Effector memory CD8-positive, alpha-beta T cell (primary cell): ENCODE results near the gene PAQR6.
"Not testable (repeated sequence)": the region's sequence is repeated elsewhere in the genome, so short reads cannot be mapped to it uniquely, and the experiment has no call there.

Experiments used
- ATAC-seq: fragments of 150-1000 bp; cut with Tn5 transposase; replicated peaks from 2 replicates; pipeline ENCODE4 v1.10.0; 2021; ENCODE audit warnings: mild to moderate bottlenecking, moderate library complexity
- DNase-seq, 3 experiments: peaks; one replicate each; pipeline ENCODE4 v3.0.0; 2021
- H3K27ac Mint-ChIP-seq, 2 donors: one replicate each; pipeline ENCODE4 v1.8.0; 2022; ENCODE audit warnings: mild to moderate bottlenecking in 2 of 2, mixed read lengths in 2 of 2, moderate library complexity in 2 of 2
- H3K27me3 Mint-ChIP-seq, 2 donors: one replicate each; pipeline ENCODE4 v1.8.0; 2022; ENCODE audit warnings: mixed read lengths in 2 of 2
- H3K36me3 Mint-ChIP-seq: one replicate; pipeline ENCODE4 v1.8.0; 2022; ENCODE audit warnings: mild to moderate bottlenecking, moderate library complexity, mixed read lengths; ENCODE audit not compliant: insufficient read depth
- H3K4me1 Mint-ChIP-seq, 2 donors: one replicate each; pipeline ENCODE4 v1.8.0; 2022; ENCODE audit warnings: low read depth in 2 of 2, mixed read lengths in 2 of 2
- H3K4me3 Mint-ChIP-seq, 2 donors: one replicate each; pipeline ENCODE4 v1.8.0; 2022; ENCODE audit warnings: mild to moderate bottlenecking in 2 of 2, mixed read lengths in 2 of 2, moderate library complexity in 2 of 2
- H3K9me3 Mint-ChIP-seq, 2 donors: one replicate each; pipeline ENCODE4 v1.8.0; 2022; ENCODE audit warnings: mixed read lengths in 2 of 2

The PAQR6 gene

DNA sequence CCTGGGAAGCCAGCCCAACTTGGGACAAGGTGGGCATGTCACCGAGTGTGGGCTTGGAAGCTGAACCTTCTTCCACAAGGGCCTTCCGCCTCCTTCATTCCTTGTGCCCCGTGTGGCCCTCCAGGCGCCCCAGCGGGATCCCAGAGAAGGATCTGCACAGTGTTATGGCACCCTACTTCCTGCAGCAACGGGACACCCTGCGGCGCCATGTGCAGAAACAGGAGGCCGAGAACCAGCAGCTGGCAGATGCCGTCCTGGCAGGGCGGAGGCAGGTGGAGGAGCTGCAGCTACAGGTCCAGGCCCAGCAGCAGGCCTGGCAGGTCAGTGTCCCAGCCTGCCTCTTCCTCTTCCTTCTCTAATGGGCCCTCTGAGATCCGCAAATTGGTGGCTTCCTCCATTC lies 11.7 kb downstream of the PAQR6 start:
- Mint-ChIP-seq H3K9me3 (no peaks in the 10 kb centered on the region), H3K27ac (peak overlapping the region in 1 of 2 donors; percentile 13), H3K36me3 (peaks cover 52% of the 10 kb centered on the region), H3K4me3 (no peak overlapping the region), H3K4me1 (peaks cover 0 to 8% of the 10 kb centered on the region in 2 donors), H3K27me3 (no peaks in the 10 kb centered on the region)
- DNase-seq (no peak), ATAC-seq (no peak)

DNA sequence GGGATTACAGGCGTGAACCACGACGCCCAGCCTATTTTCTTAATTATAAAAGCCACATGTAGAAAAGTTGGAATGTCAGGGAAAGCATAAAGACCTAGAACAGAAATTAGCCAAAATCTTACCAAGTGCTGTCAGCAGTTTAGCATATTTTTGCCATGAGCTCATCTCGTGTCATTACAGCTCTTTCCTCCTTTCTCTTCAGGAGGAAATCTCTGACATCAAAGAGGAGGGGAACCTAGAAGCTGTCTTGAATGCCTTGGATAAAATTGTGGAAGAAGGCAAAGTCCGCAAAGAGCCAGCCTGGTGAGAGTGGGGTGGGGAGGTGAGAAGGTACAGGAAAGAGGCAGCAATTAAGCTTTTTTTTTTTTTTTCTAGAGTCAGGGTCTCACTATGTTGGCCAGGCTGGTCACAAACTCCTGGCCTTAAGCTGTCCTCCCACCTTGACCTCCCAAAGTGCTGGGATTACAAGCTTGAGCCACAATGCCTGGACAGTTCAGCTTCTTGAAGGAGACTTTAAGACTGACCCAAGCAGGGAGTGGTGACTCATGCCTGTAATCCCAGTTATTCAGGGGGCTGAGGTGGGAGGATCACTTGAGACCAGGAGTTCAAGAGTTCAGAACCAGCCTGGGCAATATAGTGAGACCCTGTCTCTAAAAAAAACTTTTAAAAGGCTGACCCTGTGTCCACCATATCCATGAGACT lies 14.3 kb downstream of the PAQR6 start:
- H3K27me3 Mint-ChIP-seq, result no peaks in the 10 kb centered on the region
- no peaks in the 10 kb centered on the region for H3K9me3 Mint-ChIP-seq
- no peak overlapping the region for H3K27ac Mint-ChIP-seq
- no peaks in the 10 kb centered on the region for H3K4me1 Mint-ChIP-seq
- ATAC-seq, result no peak
- peaks cover 65% of the 10 kb centered on the region for H3K36me3 Mint-ChIP-seq
- DNase-seq, result no peak
- H3K4me3 Mint-ChIP-seq, result no peak overlapping the region

DNA sequence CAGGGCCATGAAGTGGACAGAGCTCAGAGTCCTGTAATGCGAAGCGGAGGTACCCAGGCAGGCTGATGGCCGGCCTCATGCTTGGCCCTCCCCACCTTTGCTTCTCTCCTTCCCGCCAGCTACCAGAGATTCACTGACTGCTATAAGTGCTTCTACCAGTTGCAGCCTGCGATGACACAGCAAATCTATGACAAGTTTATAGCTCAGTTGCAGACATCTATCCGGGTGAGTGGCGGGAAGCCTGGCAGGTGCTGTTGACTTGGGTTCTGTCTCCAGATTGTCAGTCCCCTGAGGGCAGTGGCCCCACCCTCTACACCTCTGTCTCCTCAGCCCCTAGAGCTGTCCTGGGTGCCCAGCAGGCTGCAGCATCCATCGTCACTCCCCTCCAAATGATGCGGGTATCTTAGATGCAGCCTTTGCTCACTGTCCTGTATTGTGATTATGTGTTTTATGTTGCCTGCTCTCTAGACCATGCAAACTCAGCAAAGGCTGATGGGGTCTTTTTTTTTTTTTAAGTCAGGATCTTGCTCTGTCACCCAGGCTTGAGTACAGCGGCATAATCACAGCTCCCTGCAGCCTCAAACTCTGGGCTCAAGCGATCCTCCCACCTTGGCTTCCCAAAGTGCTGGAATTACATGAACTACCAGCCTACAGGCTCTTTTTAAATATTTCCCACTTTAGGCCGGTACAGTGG lies 15.5 kb downstream of the PAQR6 start:
- DNase-seq (no peak), ATAC-seq (no peak)
- H3K4me3 Mint-ChIP-seq, result no peak overlapping the region
- no peaks in the 10 kb centered on the region for H3K27me3 Mint-ChIP-seq
- no peaks in the 10 kb centered on the region for H3K4me1 Mint-ChIP-seq
- peaks cover 66% of the 10 kb centered on the region for H3K36me3 Mint-ChIP-seq
- H3K9me3 Mint-ChIP-seq, result no peaks in the 10 kb centered on the region
- H3K27ac Mint-ChIP-seq, result no peak overlapping the region

DNA sequence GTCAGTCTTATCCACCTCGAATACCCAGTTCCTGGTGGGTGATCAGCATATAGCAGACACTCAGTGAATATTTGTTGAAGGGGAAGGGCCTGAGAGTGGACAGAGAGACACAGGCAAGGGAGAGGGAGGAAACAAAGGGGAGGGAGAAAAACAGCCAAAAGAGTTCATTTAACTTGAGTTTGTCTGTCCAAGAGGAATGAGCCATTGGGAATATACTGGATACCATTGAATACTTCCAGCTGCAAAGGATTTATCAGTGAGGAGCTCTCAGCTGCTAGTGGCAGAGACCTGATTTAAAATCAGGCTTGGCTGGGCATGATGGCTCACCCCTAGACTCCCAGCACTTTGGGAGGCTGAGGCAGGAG lies 17.4 kb downstream of the PAQR6 start:
- no peaks in the 10 kb centered on the region for H3K27me3 Mint-ChIP-seq
- H3K9me3 Mint-ChIP-seq, result no peaks in the 10 kb centered on the region
- DNase-seq (no peak), ATAC-seq (no peak)
- peaks cover 58% of the 10 kb centered on the region for H3K36me3 Mint-ChIP-seq
- no peak overlapping the region for H3K4me3 Mint-ChIP-seq
- H3K27ac Mint-ChIP-seq, result no peak overlapping the region
- H3K4me1 Mint-ChIP-seq, result peaks cover 1 to 5% of the 10 kb centered on the region in 2 donors

DNA sequence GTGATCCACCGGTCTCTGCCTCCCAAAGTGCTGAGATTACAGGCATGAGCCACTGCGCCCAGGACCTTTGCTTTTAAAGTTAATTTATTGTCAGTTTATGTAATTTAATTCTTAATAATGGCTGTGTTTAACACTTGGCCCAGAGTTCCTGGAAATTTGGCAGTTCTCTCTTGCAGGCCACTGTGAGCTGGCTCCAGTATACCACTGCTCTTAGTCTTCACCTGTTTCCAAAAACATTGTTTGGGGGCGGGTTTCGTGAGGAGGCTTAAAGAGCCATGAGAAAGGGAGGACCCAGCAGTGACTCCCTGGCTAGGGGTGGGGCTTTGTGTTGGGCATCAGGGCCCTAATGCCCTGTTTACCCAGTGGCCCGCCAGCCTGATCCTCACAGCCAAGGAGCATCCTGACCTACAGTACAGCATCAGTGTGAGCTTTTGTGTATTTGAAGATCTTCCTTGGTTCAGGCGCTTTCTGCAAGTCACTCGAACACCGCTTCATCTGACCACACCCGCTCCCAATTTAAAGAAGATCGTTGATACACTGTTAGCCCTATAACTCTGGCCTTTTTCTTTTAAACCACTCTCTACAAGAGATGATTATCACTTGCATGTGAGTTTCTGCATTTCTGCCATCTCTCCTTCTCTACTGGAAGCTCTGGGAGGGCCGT lies 17.9 kb downstream of the PAQR6 start:
- no peaks in the 10 kb centered on the region for H3K9me3 Mint-ChIP-seq
- DNase-seq (no peak), ATAC-seq (no peak)
- H3K4me3 Mint-ChIP-seq, result no peak overlapping the region
- H3K4me1 Mint-ChIP-seq, result peaks cover 5 to 7% of the 10 kb centered on the region in 2 donors
- H3K27me3 Mint-ChIP-seq, result no peaks in the 10 kb centered on the region
- no peak overlapping the region for H3K27ac Mint-ChIP-seq
- peaks cover 56% of the 10 kb centered on the region for H3K36me3 Mint-ChIP-seq

DNA sequence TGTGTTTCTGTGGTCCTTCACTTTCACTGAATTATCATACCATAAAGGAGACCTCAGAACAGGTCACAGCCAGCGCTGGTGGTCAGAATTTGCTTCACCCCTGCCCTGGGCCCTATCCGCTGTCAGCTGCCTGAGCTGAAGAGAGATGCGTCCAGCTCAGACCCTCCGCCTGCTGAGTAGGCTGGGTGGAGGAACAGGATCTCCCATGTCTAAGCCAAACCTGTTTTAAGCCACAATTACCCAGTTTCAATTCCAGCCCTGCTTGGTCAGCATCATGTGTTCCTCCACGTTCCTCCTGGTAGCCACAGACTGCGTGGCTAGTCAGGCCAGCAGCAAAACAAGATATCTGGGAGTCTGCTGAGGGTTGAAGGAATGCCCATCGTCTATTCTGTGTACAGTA lies 19.4 kb downstream of the PAQR6 start:
- no peak overlapping the region for H3K4me3 Mint-ChIP-seq
- H3K36me3 Mint-ChIP-seq, result peaks cover 50% of the 10 kb centered on the region
- DNase-seq, result no peak
- ATAC-seq, result no peak
- no peaks in the 10 kb centered on the region for H3K9me3 Mint-ChIP-seq
- peaks cover 5 to 7% of the 10 kb centered on the region in 2 donors for H3K4me1 Mint-ChIP-seq
- no peaks in the 10 kb centered on the region for H3K27me3 Mint-ChIP-seq
- no peak overlapping the region for H3K27ac Mint-ChIP-seq

DNA sequence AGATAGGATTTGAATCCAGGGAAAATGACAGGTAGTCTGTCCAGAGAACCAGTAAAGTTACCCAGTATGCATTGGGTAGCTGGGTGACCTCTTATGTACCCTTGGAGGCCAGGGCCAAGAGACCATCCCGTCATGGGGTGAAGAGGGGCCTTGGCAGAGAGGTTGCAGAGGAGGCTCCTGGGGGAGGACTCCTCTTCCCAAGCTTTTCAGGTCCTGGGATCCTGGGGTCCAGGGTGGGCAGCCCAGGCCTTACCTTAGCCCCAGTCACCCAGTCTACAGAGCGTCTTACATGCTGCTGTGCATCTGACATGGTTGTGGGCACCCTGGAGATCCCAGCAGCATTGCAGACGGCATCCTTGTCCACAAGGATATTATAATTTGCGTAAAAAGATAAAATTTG lies 21.1 kb downstream of the PAQR6 start:
- Mint-ChIP-seq H3K9me3 (no peaks in the 10 kb centered on the region), H3K4me1 (peaks cover 15 to 16% of the 10 kb centered on the region in 2 donors), H3K27me3 (no peaks in the 10 kb centered on the region), H3K4me3 (no peak overlapping the region), H3K36me3 (peaks cover 56% of the 10 kb centered on the region), H3K27ac (no peak overlapping the region)
- ATAC-seq, result no peak
- DNase-seq, result no peak

DNA sequence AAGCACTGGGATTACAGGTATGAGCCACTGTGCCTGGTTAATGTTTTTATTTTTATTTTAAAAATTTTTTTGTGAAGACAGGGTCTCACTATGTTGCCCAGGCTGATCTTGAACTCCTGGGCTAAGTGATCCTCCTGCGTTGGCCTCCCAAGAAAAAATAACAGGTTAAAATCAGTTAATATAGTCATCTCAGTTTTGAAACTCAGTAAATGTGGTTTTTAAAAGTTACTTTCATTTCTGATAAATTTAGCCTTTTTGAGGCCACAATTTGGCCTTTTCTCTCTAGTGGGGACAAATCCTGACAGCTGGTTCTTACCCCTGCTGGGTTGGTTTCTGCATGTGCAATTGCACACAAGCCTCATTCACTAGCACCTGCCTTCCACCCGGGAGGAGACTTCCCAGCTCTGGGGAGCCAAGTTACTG lies 21.7 kb downstream of the PAQR6 start:
- Mint-ChIP-seq H3K27ac (peak overlapping the region in 1 of 2 donors; percentile 39), H3K4me3 (no peak overlapping the region), H3K27me3 (no peaks in the 10 kb centered on the region), H3K4me1 (peaks cover 16 to 17% of the 10 kb centered on the region in 2 donors), H3K9me3 (no peaks in the 10 kb centered on the region), H3K36me3 (peaks cover 53% of the 10 kb centered on the region)
- DNase-seq, result no peak
- no peak for ATAC-seq

DNA sequence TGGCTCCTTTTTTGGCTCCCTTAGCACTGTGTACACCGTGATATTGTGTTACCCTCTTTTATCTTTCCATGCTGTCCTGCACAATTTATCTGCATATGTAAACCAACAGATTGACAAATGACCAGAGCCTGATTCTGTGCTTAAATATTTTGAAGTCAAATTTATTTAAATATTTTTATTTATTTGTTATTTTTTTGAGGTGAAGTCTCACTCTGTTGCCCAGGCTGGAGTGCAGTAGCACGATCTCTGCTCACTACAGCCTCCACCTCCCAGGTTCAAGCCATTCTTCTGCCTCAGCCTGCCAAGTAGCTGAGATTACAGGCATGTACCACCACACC lies 22.2 kb downstream of the PAQR6 start:
- ATAC-seq, result no peak
- DNase-seq, result no peak
- Mint-ChIP-seq H3K9me3 (no peaks in the 10 kb centered on the region), H3K27me3 (no peaks in the 10 kb centered on the region), H3K27ac (peak overlapping the region in 1 of 2 donors; percentile 7), H3K4me1 (peaks cover 16 to 17% of the 10 kb centered on the region in 2 donors), H3K4me3 (no peak overlapping the region), H3K36me3 (peaks cover 53% of the 10 kb centered on the region)

DNA sequence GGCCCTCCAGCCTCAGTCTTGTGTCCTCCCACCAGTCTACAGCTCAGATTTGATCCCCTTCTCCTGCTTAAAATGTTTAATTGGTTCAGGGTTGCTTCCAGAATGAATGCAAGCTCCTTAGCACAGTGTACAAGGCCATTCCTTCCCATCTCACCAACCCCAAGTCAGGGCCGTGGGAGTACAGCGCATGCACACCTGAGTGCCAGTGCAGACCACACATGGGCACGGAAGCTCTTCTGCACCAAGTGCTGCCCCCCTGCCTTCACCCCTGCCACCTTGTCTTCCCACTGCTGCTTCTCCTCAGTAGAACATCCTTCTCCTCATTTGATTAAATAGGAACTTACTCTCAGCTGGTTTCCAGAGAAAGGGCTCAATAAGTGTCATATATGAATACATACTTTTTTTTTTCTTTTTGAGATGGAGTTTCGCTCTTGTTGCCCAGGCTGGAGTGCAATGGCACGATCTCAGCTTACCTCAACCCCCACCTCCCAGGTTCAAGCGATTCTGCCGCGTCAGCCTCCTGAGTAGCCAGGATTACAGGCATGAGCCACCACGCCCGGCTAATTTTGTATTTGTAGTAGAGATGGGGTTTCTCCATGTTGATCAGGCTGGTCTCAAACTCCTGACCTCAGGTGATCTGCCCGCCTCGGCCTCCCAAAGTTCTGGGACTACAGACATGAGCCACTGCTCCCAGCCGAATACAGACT lies 25.7 kb downstream of the PAQR6 start:
- no peak for ATAC-seq
- no peak for DNase-seq
- H3K27ac Mint-ChIP-seq, result peak overlapping the region; percentile 78 to 84
- no peaks in the 10 kb centered on the region for H3K9me3 Mint-ChIP-seq
- no peaks in the 10 kb centered on the region for H3K27me3 Mint-ChIP-seq
- H3K36me3 Mint-ChIP-seq, result peaks cover 35% of the 10 kb centered on the region
- peak overlapping the region in 1 of 2 donors; percentile 13 for H3K4me3 Mint-ChIP-seq
- peaks cover 29 to 31% of the 10 kb centered on the region in 2 donors for H3K4me1 Mint-ChIP-seq

DNA sequence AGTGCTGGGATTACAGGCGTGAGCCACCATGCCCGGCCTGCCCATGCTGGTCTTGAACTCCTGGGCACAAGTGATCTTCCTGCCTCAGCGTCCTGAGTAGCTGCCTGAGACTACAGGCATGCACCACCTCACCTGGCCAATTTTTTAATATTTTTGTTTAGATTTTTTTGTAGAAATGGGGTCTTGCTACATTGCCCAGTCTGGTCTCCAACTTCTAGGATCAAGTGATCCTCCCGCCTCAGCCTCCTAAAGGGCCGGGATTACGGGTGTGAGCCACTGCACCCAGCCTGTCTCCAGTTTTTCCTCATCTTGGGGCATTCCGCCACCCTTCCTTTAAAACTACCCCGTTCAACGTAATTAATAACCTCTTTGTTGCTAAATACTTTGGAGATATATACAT lies 27.6 kb downstream of the PAQR6 start:
- Mint-ChIP-seq H3K4me1 (peaks cover 24 to 26% of the 10 kb centered on the region in 2 donors), H3K27me3 (no peaks in the 10 kb centered on the region), H3K4me3 (no peak overlapping the region), H3K36me3 (peaks cover 32% of the 10 kb centered on the region), H3K27ac (no peak overlapping the region), H3K9me3 (no peaks in the 10 kb centered on the region)
- DNase-seq (no peak), ATAC-seq (no peak)

DNA sequence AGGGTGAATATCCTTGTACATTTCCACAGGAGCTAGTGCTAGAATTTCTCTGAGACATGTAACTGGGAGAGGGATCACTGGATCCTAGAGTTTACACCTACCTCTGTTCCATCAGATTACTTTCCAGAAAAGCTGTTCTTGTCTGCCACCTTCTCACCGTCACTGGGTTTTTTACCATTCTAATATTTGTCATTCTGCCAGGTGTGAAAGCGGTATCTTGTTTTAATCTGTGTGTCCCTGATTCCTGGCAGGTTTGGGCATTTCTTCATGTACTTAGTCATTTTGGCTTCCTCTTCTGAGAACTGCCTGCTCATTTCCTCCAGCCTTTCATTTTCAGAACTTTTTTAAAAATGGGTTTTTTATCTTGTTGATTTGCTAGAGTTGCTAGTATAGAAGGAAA lies 30.0 kb downstream of the PAQR6 start:
- Mint-ChIP-seq H3K9me3 (no peaks in the 10 kb centered on the region), H3K27me3 (no peaks in the 10 kb centered on the region), H3K36me3 (peaks cover 28% of the 10 kb centered on the region), H3K4me3 (peak overlapping the region; percentile 9 to 49), H3K4me1 (peaks cover 25 to 31% of the 10 kb centered on the region in 2 donors), H3K27ac (peak overlapping the region; percentile 83)
- peak in 1 of 3 experiments; percentile 11 for DNase-seq
- ATAC-seq, result peak; percentile 35

DNA sequence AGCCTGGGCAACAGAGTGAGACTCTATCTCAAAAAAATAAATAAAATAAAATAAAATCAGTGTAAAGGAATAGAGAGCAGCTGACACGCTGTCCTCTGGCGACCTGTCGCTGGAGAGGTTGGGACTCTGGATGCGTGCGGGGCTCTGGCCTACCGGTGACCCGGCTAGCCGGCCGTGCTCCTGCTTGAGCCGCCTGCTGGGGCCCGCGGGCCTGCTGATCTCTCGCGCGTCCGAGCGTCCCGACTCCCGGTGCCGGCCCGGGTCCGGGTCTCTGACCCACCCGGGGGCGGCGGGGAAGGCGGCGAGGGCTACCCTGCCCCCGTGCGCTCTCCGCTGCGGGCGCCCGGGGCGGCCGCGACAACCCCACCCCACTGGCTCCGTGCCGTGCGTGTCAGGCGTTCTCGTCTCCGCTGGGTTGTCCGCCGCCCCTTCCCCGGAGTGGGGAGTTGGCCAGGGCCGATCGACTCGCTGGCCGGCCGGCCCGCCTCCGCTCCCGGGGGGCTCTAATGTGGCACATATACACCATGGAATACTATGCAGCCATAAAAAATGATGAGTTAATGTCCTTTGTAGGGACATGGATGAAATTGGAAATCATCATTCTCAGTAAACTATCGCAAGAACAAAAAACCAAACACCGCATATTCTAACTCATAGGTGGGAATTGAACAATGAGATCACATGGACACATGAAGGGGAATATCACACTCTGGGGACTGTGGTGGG lies 31.3 kb downstream of the PAQR6 start:
- H3K9me3 Mint-ChIP-seq, H3K27ac Mint-ChIP-seq, H3K4me3 Mint-ChIP-seq, ATAC-seq, H3K27me3 Mint-ChIP-seq, DNase-seq: not testable (repeated sequence)
- peaks cover 27% of the 10 kb centered on the region for H3K36me3 Mint-ChIP-seq
- peaks cover 22 to 24% of the 10 kb centered on the region in 2 donors for H3K4me1 Mint-ChIP-seq
